ENCODE measurements around the gene PLAC8.
A peak's percentile ranks its signal among the peaks of the same experiment; 100 is the strongest.
"Not testable (repeated sequence)": the region's sequence is repeated elsewhere in the genome, so short reads cannot be mapped to it uniquely, and the experiment has no call there.

The PLAC8 gene

GRCh38 chr4:83114576-83114975 is at the start of gene PLAC8:
TSS of gene PLAC8 (minus strand) at chr4:83114729. CDS start at chr4:83107921, 6,808 bp downstream.
- DNase-seq: no peak

GRCh38 chr4:83153417-83153816 is 38.9 kb upstream of the PLAC8 start:
- no peak for DNase-seq

- no peak for DNase-seq
These were observed 38.2 kb upstream of the PLAC8 start for GRCh38 chr4:83152746-83153145.

GRCh38 chr4:83151651-83152050 is 37.1 kb upstream of the PLAC8 start:
- DNase-seq: no peak

GRCh38 chr4:83150653-83151330 is 36.3 kb upstream of the PLAC8 start:
- no peak for DNase-seq

GRCh38 chr4:83149865-83150652 is 35.5 kb upstream of the PLAC8 start:
- DNase-seq: no peak

GRCh38 chr4:83146841-83147240 is 32.3 kb upstream of the PLAC8 start:
- DNase-seq: no peak

- DNase-seq: not testable (repeated sequence)
These were observed 31.2 kb upstream of the PLAC8 start for GRCh38 chr4:83145776-83146175.

- no peak for DNase-seq
These were observed 25.1 kb upstream of the PLAC8 start for GRCh38 chr4:83139514-83140156.

- DNase-seq: no peak
These were observed 24.4 kb upstream of the PLAC8 start for GRCh38 chr4:83138946-83139345.

GRCh38 chr4:83132065-83132464 is 17.5 kb upstream of the PLAC8 start:
- DNase-seq: no peak

GRCh38 chr4:83129264-83129663 is 14.7 kb upstream of the PLAC8 start:
- DNase-seq: no peak

- no peak for DNase-seq
These were observed 13.9 kb upstream of the PLAC8 start for GRCh38 chr4:83128240-83128929.

GRCh38 chr4:83125738-83126141 is 11.2 kb upstream of the PLAC8 start:
- DNase-seq: peak; percentile 57

GRCh38 chr4:83124111-83124780 is 9.7 kb upstream of the PLAC8 start:
- no peak for DNase-seq

GRCh38 chr4:83121246-83121645 is 6.7 kb upstream of the PLAC8 start:
- no peak for DNase-seq

GRCh38 chr4:83118869-83119268 is 4.3 kb upstream of the PLAC8 start:
- DNase-seq: no peak

GRCh38 chr4:83115656-83116285 is 1.2 kb upstream of the PLAC8 start:
- no peak for DNase-seq

GRCh38 chr4:83115000-83115399 is 471 bp upstream of the PLAC8 start:
- DNase-seq: no peak

- DNase-seq: peak; percentile 22
These were observed 1.1 kb downstream of the PLAC8 start for GRCh38 chr4:83113429-83113786.

GRCh38 chr4:83112678-83113428 is 1.7 kb downstream of the PLAC8 start:
- peak; percentile 24 for DNase-seq

- DNase-seq: no peak
These were observed 2.3 kb downstream of the PLAC8 start for GRCh38 chr4:83112231-83112630.

Data from activated T-cell treated with anti-CD3 and anti-CD28 coated beads, Interleukin-2, amount 50 U/mL, for 1 hour (primary cell).